Panc1 (cell line): ENCODE measurements around the gene IFT80. TPM values are rescaled to one million over a fixed set of nuclear protein-coding genes. Genes with fewer than 3 reads are reported as not detected.

Source experiments
- ATAC-seq: fragments of 200-7000 bp; cut with Tn5 transposase; 2 replicates; pipeline ENCODE4 v1.9.1; 2020; ENCODE audit warnings: mild to moderate bottlenecking, moderate library complexity
- BruUV-seq: library from RNA; stranded (reverse); fragments of 400-500 nt; replicated peaks from 2 replicates; lab custom pipeline; 2021; lab: Mats Ljungman, UMichigan
- CTCF ChIA-PET: fragments of 300-600 bp; sonication (Branson Sonifier 250); formaldehyde crosslinking; loops from one replicate; lab custom pipeline; 2022; ENCODE audit warnings: antibody characterized with exemption; lab: Charles Lee
- POLR2A ChIA-PET: fragments of 300-600 bp; sonication (Branson Sonifier 250); formaldehyde crosslinking; loops from one replicate; lab custom pipeline; 2022; ENCODE audit warnings: antibody characterized with exemption; lab: Charles Lee
- DNase-seq: peaks from one replicate; pipeline ENCODE4 v3.0.0-alpha.2; 2010; ENCODE audit warnings: low read depth, low spot score
- H3K27ac ChIP-seq: 2 replicates; pipeline ENCODE4 v1.5.1; 2011; ENCODE audit warnings: mild to moderate bottlenecking, low read length, inconsistent platforms
- H3K27me3 ChIP-seq: fragments of 200-500 bp; sonication (Bioruptor generic); 2 replicates; pipeline ENCODE4 v1.6.0; 2014; ENCODE audit warnings: low read length, inconsistent platforms; ENCODE audit not compliant: control insufficient read depth, insufficient read depth
- H3K36me3 ChIP-seq: fragments of 200-500 bp; sonication (Bioruptor generic); 2 replicates; pipeline ENCODE4 v1.5.1; 2014; ENCODE audit warnings: inconsistent platforms, mild to moderate bottlenecking, low read length, moderate library complexity; ENCODE audit not compliant: control insufficient read depth, insufficient read depth
- H3K4me1 ChIP-seq: 2 replicates; pipeline ENCODE4 v1.5.1; 2011; ENCODE audit warnings: inconsistent platforms, mild to moderate bottlenecking, low read length, moderate library complexity; ENCODE audit not compliant: control insufficient read depth, insufficient read depth
- H3K4me3 ChIP-seq, 2 experiments: 2 replicates each; pipeline ENCODE4 v1.5.1; 2011 to 2012; ENCODE audit warnings: low read depth in 2 of 2, low read length in 2 of 2, mild to moderate bottlenecking in 2 of 2, inconsistent platforms in 1 of 2, moderate library complexity in 1 of 2
- H3K9me3 ChIP-seq: fragments of 200-500 bp; sonication (Bioruptor generic); 2 replicates; pipeline ENCODE4 v1.5.1; 2014; ENCODE audit warnings: low read depth, mild to moderate bottlenecking, inconsistent platforms, low read length, moderate library complexity; ENCODE audit not compliant: control insufficient read depth, insufficient read depth
- CTCF ChIP-seq: fragments of 450-650 bp; IDR thresholded peaks from 2 replicates; pipeline ENCODE4 v1.5.1; 2017; ENCODE audit warnings: mild to moderate bottlenecking
- POLR2AphosphoS5 ChIP-seq: IDR thresholded peaks from 2 replicates; pipeline ENCODE4 v1.6.1; 2012; ENCODE audit warnings: mild to moderate bottlenecking, low read depth, low read length, moderate library complexity
- SIN3A ChIP-seq: IDR thresholded peaks from 2 replicates; pipeline ENCODE4 v1.6.1; 2012; ENCODE audit warnings: low read depth, mild to moderate bottlenecking, low read length, moderate library complexity, borderline replicate concordance; ENCODE audit not compliant: insufficient read depth
- TCF7L2 ChIP-seq: IDR thresholded peaks from 2 replicates; pipeline ENCODE4 v1.6.1; 2011; ENCODE audit warnings: mild to moderate bottlenecking, low read depth, low read length, inconsistent platforms
- in situ Hi-C: cut with HindIII; loops from 2 replicates; pipeline ENCODE4 v1.10.0; 2016; ENCODE audit warnings: low sequenced_read_pairs, low pct_unique_long_range_greater_than_20kb
- intact Hi-C: fragments of 100-400 bp; cut with micrococcal nuclease; formaldehyde crosslinking; loops from one replicate; pipeline ENCODE4 v1.10.0; 2022; ENCODE audit not compliant: unreplicated experiment
- total RNA-seq: library from RNA; stranded (reverse); gene quantifications from one replicate; pipeline ENCODE4 v1.2.1, GENCODE V29; 2021; ENCODE audit not compliant: unreplicated experiment
- TF ChIP-seq, protein P1 (sequence below), 2 experiments: IDR thresholded peaks; 2 replicates each; pipeline ENCODE4 v1.6.1; 2011 to 2012; ENCODE audit warnings: low read depth in 2 of 2, control low read depth in 1 of 2, low read length in 1 of 2, mild to moderate bottlenecking in 1 of 2, moderate library complexity in 1 of 2; ENCODE audit not compliant: insufficient read depth in 1 of 2

The IFT80 gene
- total RNA-seq, 1 experiment from 2014 or later, result 35.1 TPM

DNA sequence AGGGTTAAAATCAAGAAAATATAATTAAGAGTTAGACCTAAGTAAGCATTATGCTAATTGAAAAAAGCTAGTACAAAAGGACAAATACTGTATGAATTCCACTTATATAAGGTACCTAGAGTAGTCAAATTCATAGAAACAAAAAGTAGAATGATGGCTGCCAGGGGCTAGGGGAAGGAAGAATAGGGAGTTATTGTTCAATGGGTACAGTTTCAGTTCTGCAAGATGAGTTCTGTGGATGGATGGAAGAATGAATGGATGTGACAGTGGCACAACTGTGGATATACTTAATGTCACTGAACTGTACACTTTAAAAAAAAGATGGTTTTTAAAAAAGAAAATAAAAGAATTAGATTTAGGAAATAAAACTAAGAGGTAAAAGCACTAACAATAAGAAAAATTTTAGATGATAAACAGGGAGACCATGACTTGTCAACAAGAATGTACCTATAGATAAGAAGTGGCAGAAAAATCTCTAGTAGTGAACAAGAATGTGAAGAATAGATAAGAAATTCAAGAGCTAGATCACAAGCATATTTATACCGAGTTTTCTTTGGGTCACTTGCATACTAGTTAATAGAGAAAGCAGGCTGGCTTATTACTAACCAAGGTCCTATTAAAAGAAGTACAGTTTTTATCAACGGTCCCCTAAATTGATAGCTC lies 5.5 kb downstream of the IFT80 start:
- ATAC-seq (no peak), DNase-seq (no peak)
- Histone ChIP-seq H3K9me3 (no peaks in the 10 kb centered on the region), H3K27ac (no peak overlapping the region), H3K4me3 (no peak overlapping the region), H3K27me3 (no peaks in the 10 kb centered on the region), H3K36me3 (no peaks in the 10 kb centered on the region), H3K4me1 (peaks cover 10% of the 10 kb centered on the region)
- ChIA-PET CTCF (no interaction called here), POLR2A (no interaction called here)
- in situ Hi-C loops, result no loop called here
- TF ChIP-seq TCF7L2 (no peak), POLR2AphosphoS5 (no peak), SIN3A (no peak), CTCF (no peak)
- TF ChIP-seq, protein P1, sequence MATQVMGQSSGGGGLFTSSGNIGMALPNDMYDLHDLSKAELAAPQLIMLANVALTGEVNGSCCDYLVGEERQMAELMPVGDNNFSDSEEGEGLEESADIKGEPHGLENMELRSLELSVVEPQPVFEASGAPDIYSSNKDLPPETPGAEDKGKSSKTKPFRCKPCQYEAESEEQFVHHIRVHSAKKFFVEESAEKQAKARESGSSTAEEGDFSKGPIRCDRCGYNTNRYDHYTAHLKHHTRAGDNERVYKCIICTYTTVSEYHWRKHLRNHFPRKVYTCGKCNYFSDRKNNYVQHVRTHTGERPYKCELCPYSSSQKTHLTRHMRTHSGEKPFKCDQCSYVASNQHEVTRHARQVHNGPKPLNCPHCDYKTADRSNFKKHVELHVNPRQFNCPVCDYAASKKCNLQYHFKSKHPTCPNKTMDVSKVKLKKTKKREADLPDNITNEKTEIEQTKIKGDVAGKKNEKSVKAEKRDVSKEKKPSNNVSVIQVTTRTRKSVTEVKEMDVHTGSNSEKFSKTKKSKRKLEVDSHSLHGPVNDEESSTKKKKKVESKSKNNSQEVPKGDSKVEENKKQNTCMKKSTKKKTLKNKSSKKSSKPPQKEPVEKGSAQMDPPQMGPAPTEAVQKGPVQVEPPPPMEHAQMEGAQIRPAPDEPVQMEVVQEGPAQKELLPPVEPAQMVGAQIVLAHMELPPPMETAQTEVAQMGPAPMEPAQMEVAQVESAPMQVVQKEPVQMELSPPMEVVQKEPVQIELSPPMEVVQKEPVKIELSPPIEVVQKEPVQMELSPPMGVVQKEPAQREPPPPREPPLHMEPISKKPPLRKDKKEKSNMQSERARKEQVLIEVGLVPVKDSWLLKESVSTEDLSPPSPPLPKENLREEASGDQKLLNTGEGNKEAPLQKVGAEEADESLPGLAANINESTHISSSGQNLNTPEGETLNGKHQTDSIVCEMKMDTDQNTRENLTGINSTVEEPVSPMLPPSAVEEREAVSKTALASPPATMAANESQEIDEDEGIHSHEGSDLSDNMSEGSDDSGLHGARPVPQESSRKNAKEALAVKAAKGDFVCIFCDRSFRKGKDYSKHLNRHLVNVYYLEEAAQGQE (IDR thresholded peaks at IDR 0.05; ENCODE audit: insufficient read depth in 1 of 2, low read depth in 2 of 2, low read length in 1 of 2), result no peak
- intact Hi-C loops, result no loop called here
- no TSS peak for BruUV-seq

DNA sequence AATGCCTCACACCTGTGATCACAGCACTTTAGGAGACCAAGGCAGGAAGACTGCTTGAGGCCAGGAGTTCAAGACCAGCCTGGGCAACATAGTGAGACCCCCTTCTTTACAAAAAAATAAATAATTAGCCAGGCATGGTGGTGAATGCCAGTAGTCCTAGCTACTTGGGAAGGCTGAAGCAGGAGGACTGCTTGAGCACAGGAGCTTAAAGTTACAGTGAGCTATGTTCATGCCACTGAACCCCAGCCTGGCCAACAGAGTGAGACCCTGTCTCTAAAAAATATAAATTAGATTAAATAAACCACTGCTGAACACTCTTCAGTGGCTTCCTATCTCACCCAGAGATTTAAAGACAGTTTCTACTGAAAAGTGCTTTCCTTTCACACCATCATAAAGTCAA lies 6.2 kb downstream of the IFT80 start:
- Histone ChIP-seq H3K4me1 (peaks cover 3% of the 10 kb centered on the region), H3K9me3 (no peaks in the 10 kb centered on the region), H3K4me3 (no peak overlapping the region), H3K27me3 (no peaks in the 10 kb centered on the region), H3K27ac (no peak overlapping the region), H3K36me3 (no peaks in the 10 kb centered on the region)
- no TSS peak for BruUV-seq
- in situ Hi-C loops, result no loop called here
- ChIA-PET POLR2A (interaction anchor here (0.6 kb wide), 1 partner anchor 9 kb away, joined by 6 read pairs; no protein-coding TSS in a partner anchor), CTCF (no interaction called here)
- DNase-seq (no peak), ATAC-seq (no peak)
- TF ChIP-seq, protein P1 (IDR thresholded peaks at IDR 0.05; ENCODE audit: insufficient read depth in 1 of 2, low read depth in 2 of 2, low read length in 1 of 2), result no peak
- TF ChIP-seq CTCF (no peak), SIN3A (no peak), TCF7L2 (no peak), POLR2AphosphoS5 (no peak)
- intact Hi-C loops, result no loop called here
